ENCODE data around the gene NUP214. TPM values are rescaled to one million over a fixed set of nuclear protein-coding genes. Genes with fewer than 3 reads are reported as not detected.

NUP214 gene
- total RNA-seq, 3 donors from 2014 or later, result 37.4 to 47.5 (median 40.0) TPM

GRCh38 chr9:131216806-131217205 is 91.4 kb downstream of the NUP214 start:
- Histone ChIP-seq H3K4me3 (no peak overlapping the region), H3K4me1 (no peaks in the 10 kb centered on the region), H3K27me3 (no peaks in the 10 kb centered on the region), H3K27ac (no peak overlapping the region), H3K36me3 (no peaks in the 10 kb centered on the region), H3K9me3 (peaks cover 0 to 5% of the 10 kb centered on the region in 2 donors)
- intact Hi-C loops (cut with DNase I; ENCODE audit: low total_unique reads), result no loop called here
- TF ChIP-seq POLR2A (IDR thresholded peaks at IDR 0.05), result no peak
- TF ChIP-seq, protein P1, sequence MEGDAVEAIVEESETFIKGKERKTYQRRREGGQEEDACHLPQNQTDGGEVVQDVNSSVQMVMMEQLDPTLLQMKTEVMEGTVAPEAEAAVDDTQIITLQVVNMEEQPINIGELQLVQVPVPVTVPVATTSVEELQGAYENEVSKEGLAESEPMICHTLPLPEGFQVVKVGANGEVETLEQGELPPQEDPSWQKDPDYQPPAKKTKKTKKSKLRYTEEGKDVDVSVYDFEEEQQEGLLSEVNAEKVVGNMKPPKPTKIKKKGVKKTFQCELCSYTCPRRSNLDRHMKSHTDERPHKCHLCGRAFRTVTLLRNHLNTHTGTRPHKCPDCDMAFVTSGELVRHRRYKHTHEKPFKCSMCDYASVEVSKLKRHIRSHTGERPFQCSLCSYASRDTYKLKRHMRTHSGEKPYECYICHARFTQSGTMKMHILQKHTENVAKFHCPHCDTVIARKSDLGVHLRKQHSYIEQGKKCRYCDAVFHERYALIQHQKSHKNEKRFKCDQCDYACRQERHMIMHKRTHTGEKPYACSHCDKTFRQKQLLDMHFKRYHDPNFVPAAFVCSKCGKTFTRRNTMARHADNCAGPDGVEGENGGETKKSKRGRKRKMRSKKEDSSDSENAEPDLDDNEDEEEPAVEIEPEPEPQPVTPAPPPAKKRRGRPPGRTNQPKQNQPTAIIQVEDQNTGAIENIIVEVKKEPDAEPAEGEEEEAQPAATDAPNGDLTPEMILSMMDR (IDR thresholded peaks at IDR 0.05), result no peak
- no peak for TF ChIP-seq POLR2AphosphoS5 (IDR thresholded peaks at IDR 0.05)
- DNase-seq (ENCODE audit: low spot score in 2 of 2), result no peak

DNA sequence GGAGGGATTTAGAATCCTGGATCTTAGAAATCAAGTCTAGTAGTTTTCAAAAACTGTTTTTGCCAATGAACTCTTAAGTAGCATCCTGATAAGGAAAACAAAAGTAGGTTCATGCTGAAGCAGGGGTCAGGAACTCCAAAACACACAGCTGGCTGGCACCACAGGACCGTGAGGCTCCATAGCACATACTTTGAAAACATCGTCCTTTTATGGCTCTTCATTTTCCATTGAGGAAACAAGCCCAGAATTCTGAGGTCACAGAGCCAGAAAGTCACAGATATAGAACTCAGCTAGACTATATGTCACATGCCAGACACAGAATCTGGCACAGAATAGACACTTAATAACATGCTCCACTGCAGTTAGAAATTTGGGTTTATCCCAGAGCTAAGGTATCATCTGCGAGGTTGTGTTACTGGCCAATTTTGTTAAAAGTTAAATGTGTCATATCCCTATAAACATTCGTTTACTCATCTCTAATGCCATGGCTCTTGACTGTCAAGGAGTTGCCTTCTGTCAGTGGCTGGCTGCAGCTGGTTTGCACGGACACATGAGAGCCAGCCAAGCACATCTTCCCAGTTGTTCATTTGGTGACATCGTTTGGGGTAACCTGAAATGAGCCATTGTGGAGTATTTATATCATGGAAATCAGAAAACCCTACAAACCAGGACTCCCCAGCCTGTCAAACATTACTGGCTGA is 92.1 kb downstream of the NUP214 start:
- Histone ChIP-seq H3K27ac (no peak overlapping the region), H3K36me3 (no peaks in the 10 kb centered on the region), H3K4me1 (no peaks in the 10 kb centered on the region), H3K9me3 (no peaks in the 10 kb centered on the region), H3K4me3 (no peak overlapping the region), H3K27me3 (no peaks in the 10 kb centered on the region)
- TF ChIP-seq, protein P1 (IDR thresholded peaks at IDR 0.05), result no peak
- TF ChIP-seq POLR2A (IDR thresholded peaks at IDR 0.05) (no peak), POLR2AphosphoS5 (IDR thresholded peaks at IDR 0.05) (no peak)
- intact Hi-C loops (cut with DNase I; ENCODE audit: low total_unique reads), result no loop called here
- DNase-seq (ENCODE audit: low spot score in 2 of 2), result no peak

GRCh38 chr9:131218370-131218769 is 93.0 kb downstream of the NUP214 start:
- intact Hi-C loops (cut with DNase I; ENCODE audit: low total_unique reads), result no loop called here
- no peaks in the 10 kb centered on the region for H3K4me1 ChIP-seq
- no peaks in the 10 kb centered on the region for H3K27me3 ChIP-seq
- no peak overlapping the region for H3K27ac ChIP-seq
- no peak for TF ChIP-seq POLR2AphosphoS5 (IDR thresholded peaks at IDR 0.05)
- no peak for TF ChIP-seq POLR2A (IDR thresholded peaks at IDR 0.05)
- TF ChIP-seq, protein P1 (IDR thresholded peaks at IDR 0.05), result no peak
- H3K4me3 ChIP-seq, result no peak overlapping the region
- no peak for DNase-seq (ENCODE audit: low spot score in 2 of 2)
- H3K36me3 ChIP-seq, result no peaks in the 10 kb centered on the region
- H3K9me3 ChIP-seq, result no peaks in the 10 kb centered on the region

- TF ChIP-seq, protein P1 (IDR thresholded peaks at IDR 0.05), result no peak
- TF ChIP-seq POLR2AphosphoS5 (IDR thresholded peaks at IDR 0.05) (no peak), POLR2A (IDR thresholded peaks at IDR 0.05) (no peak)
- Histone ChIP-seq H3K4me3 (no peak overlapping the region), H3K9me3 (no peaks in the 10 kb centered on the region), H3K4me1 (no peaks in the 10 kb centered on the region), H3K27me3 (no peaks in the 10 kb centered on the region), H3K36me3 (no peaks in the 10 kb centered on the region), H3K27ac (no peak overlapping the region)
- intact Hi-C loops (cut with DNase I; ENCODE audit: low total_unique reads), result no loop called here
- no peak for DNase-seq (ENCODE audit: low spot score in 2 of 2)
Measured at GRCh38 chr9:131220485-131220884, 95.1 kb downstream of the NUP214 start.

- no peak overlapping the region for H3K27ac ChIP-seq
- intact Hi-C loops (cut with DNase I; ENCODE audit: low total_unique reads), result no loop called here
Measured at GRCh38 chr9:131222460-131222859, 97.1 kb downstream of the NUP214 start.

More at GRCh38 chr9:131222460-131222859, 97.1 kb downstream of the NUP214 start:
- Histone ChIP-seq H3K27me3 (no peaks in the 10 kb centered on the region), H3K9me3 (no peaks in the 10 kb centered on the region), H3K36me3 (no peaks in the 10 kb centered on the region), H3K4me1 (no peaks in the 10 kb centered on the region), H3K4me3 (no peak overlapping the region)
- TF ChIP-seq POLR2A (IDR thresholded peaks at IDR 0.05) (no peak), POLR2AphosphoS5 (IDR thresholded peaks at IDR 0.05) (no peak)
- TF ChIP-seq, protein P1 (IDR thresholded peaks at IDR 0.05), result no peak
- DNase-seq (ENCODE audit: low spot score in 2 of 2), result no peak

All from breast epithelium (tissue), 4 donors.